HCT116 (cell line): ENCODE results near the gene WDR26. TPM values are rescaled to one million over a fixed set of nuclear protein-coding genes. Genes with fewer than 3 reads are reported as not detected.

ENCODE experiments used
- ATAC-seq: fragments of 200-7000 bp; cut with Tn5 transposase; 2 replicates; pipeline ENCODE4 v1.9.1; 2020; ENCODE audit warnings: mild to moderate bottlenecking, moderate library complexity
- BruUV-seq: library from RNA; stranded (reverse); fragments of 400-500 nt; replicated peaks from 2 replicates; lab custom pipeline; 2021; lab: Mats Ljungman, UMichigan
- CTCF ChIA-PET: fragments of 300-600 bp; sonication (Branson Sonifier 250); formaldehyde crosslinking; loops from one replicate; lab custom pipeline; 2021; ENCODE audit warnings: antibody characterized with exemption; lab: Charles Lee
- POLR2A ChIA-PET: fragments of 300-600, 350-600 bp; sonication (Branson Sonifier 250); formaldehyde crosslinking; loops from one replicate; lab custom pipeline; 2021; ENCODE audit warnings: antibody characterized with exemption; lab: Charles Lee
- RAD21 ChIA-PET, 2 experiments: fragments of 300-600 bp; sonication (Branson Sonifier 250); formaldehyde crosslinking; loops; one replicate each; lab custom pipeline; 2023; ENCODE audit warnings: low total read pairs in 2 of 2; ENCODE audit not compliant: uncharacterized antibody in 2 of 2, unreplicated experiment in 2 of 2, low non-redundant PET in 1 of 2; lab: Charles Lee
- DNase-seq: peaks from one replicate; pipeline ENCODE4 v3.0.0-alpha.2; 2010; ENCODE audit warnings: low read depth, low spot score
- H2AFZ ChIP-seq: fragments of 200-600 bp; shearing (Covaris generic), sonication (generic); 2 replicates; pipeline ENCODE4 v1.6.1; 2017; ENCODE audit warnings: low read depth, mixed run types, mixed read lengths, antibody characterized with exemption, low read length; ENCODE audit not compliant: poor library complexity, severe bottlenecking
- H3K27ac ChIP-seq: 2 replicates; pipeline ENCODE4 v1.5.1; 2012; ENCODE audit warnings: low read depth, low read length
- H3K27me3 ChIP-seq: fragments of 200-600 bp; sonication (generic); 2 replicates; pipeline ENCODE4 v1.6.1; 2016; ENCODE audit warnings: mixed run types, low read length, mixed read lengths; ENCODE audit not compliant: insufficient read depth
- H3K36me3 ChIP-seq, 2 experiments: fragments of 200-500 bp in 1 of 2; fragments of 200-600 bp in 1 of 2; sonication (Bioruptor generic) in 1 of 2; sonication (generic) in 1 of 2; 2 replicates each; pipeline versions ENCODE4 v1.5.1 to v1.6.1; 2014 to 2016; ENCODE audit warnings: low read length in 2 of 2, inconsistent platforms in 1 of 2, mixed read lengths in 1 of 2, mixed run types in 1 of 2; ENCODE audit not compliant: insufficient read depth in 2 of 2, control insufficient read depth in 1 of 2
- H3K4me1 ChIP-seq, 2 experiments: fragments of 200-600 bp in 1 of 2; sonication (generic) in 1 of 2; 2 replicates each; pipeline versions ENCODE4 v1.5.1 to v1.6.1; 2012 to 2017; ENCODE audit warnings: low read length in 2 of 2, inconsistent platforms in 1 of 2, mild to moderate bottlenecking in 1 of 2, mixed read lengths in 1 of 2, mixed run types in 1 of 2, moderate library complexity in 1 of 2; ENCODE audit not compliant: insufficient read depth in 2 of 2, control insufficient read depth in 1 of 2
- H3K4me2 ChIP-seq: fragments of 200-600 bp; sonication (generic); 2 replicates; pipeline ENCODE4 v1.6.1; 2017; ENCODE audit warnings: mixed run types, low read length, mixed read lengths
- H3K4me3 ChIP-seq, 2 experiments: fragments of 200-600 bp in 1 of 2; sonication (generic) in 1 of 2; replicated peaks in 1 of 2; 2 replicates each; pipeline ENCODE4 v1.5.1; 2011 to 2016; ENCODE audit warnings: low read length in 2 of 2, control low read depth in 1 of 2, low read depth in 1 of 2, mild to moderate bottlenecking in 1 of 2, mixed read lengths in 1 of 2, mixed run types in 1 of 2
- H3K79me2 ChIP-seq: fragments of 200-600 bp; sonication (generic); 2 replicates; pipeline ENCODE4 v1.6.1; 2017; ENCODE audit warnings: mild to moderate bottlenecking, mixed run types, low read length, moderate library complexity, mixed read lengths; ENCODE audit not compliant: insufficient read depth
- H3K9ac ChIP-seq: fragments of 200-600 bp; sonication (generic); 2 replicates; pipeline ENCODE4 v1.6.1; 2016; ENCODE audit warnings: low read length, mixed read lengths
- H3K9me2 ChIP-seq: fragments of 200-600 bp; sonication (generic), shearing (Covaris generic); 2 replicates; pipeline ENCODE4 v1.6.1; 2017; ENCODE audit warnings: mixed run types, mild to moderate bottlenecking, moderate library complexity; ENCODE audit not compliant: insufficient read depth
- H3K9me3 ChIP-seq, 2 experiments: fragments of 200-500 bp in 1 of 2; fragments of 200-600 bp in 1 of 2; sonication (Bioruptor generic) in 1 of 2; sonication (generic) in 1 of 2; 2 replicates each; pipeline ENCODE4 v1.6.1; 2014 to 2017; ENCODE audit warnings: low read length in 2 of 2, mixed read lengths in 2 of 2, inconsistent platforms in 1 of 2, low read depth in 1 of 2, mild to moderate bottlenecking in 1 of 2, mixed run types in 1 of 2, moderate library complexity in 1 of 2; ENCODE audit not compliant: control insufficient read depth in 1 of 2, insufficient read depth in 1 of 2
- H4K20me1 ChIP-seq: fragments of 200-600 bp; sonication (generic), shearing (Covaris generic); 2 replicates; pipeline ENCODE4 v1.6.1; 2017; ENCODE audit warnings: mixed run types, mild to moderate bottlenecking, moderate library complexity; ENCODE audit not compliant: insufficient read depth
- ATF3 ChIP-seq: IDR thresholded peaks from 2 replicates; pipeline ENCODE4 v1.6.1; 2012
- EZH2phosphoT487 ChIP-seq: fragments of 200-600 bp; IDR thresholded peaks from 2 replicates; pipeline ENCODE4 v1.6.1; 2018; ENCODE audit warnings: antibody characterized with exemption, borderline replicate concordance
- FOSL1 ChIP-seq: IDR thresholded peaks from 2 replicates; pipeline ENCODE4 v1.6.1; 2012; ENCODE audit warnings: low read depth
- MAX ChIP-seq: IDR thresholded peaks from 2 replicates; pipeline ENCODE4 v1.6.1; 2012
- POLR2A ChIP-seq: IDR thresholded peaks from 2 replicates; pipeline ENCODE4 v1.7.0; 2011; ENCODE audit warnings: borderline replicate concordance; ENCODE audit not compliant: insufficient read depth, insufficient read length; ENCODE audit errors: extremely low read depth
- POLR2AphosphoS5 ChIP-seq: IDR thresholded peaks from 2 replicates; pipeline ENCODE4 v1.6.1; 2011; ENCODE audit warnings: mild to moderate bottlenecking, low read depth, low read length, moderate library complexity
- RAD21 ChIP-seq: IDR thresholded peaks from 2 replicates; pipeline ENCODE4 v1.6.1; 2012; ENCODE audit warnings: low read depth, mild to moderate bottlenecking
- REST ChIP-seq: IDR thresholded peaks from 2 replicates; pipeline ENCODE4 v1.6.1; 2012; ENCODE audit warnings: low read depth
- SP1 ChIP-seq: IDR thresholded peaks from 2 replicates; pipeline ENCODE4 v1.6.1; 2012; ENCODE audit warnings: low read depth
- SRF ChIP-seq: IDR thresholded peaks from 2 replicates; pipeline ENCODE4 v1.6.1; 2012; ENCODE audit warnings: low read depth
- TCF7L2 ChIP-seq: IDR thresholded peaks from 2 replicates; pipeline ENCODE4 v1.7.0; 2011; ENCODE audit warnings: borderline replicate concordance, inconsistent platforms; ENCODE audit not compliant: insufficient read depth, insufficient read length; ENCODE audit errors: extremely low read depth
- ZBTB33 ChIP-seq: IDR thresholded peaks from 2 replicates; pipeline ENCODE4 v1.6.1; 2011; ENCODE audit warnings: mild to moderate bottlenecking, low read length, moderate library complexity; ENCODE audit not compliant: insufficient replicate concordance; ENCODE audit errors: extremely low read depth
- ZFX ChIP-seq: fragments of 450-650 bp; IDR thresholded peaks from 2 replicates; pipeline ENCODE4 v1.6.1; 2017
- ZNF274 ChIP-seq: fragments of 200-500 bp; sonication (Bioruptor generic); IDR thresholded peaks from 2 replicates; pipeline ENCODE4 v1.6.1; 2014; ENCODE audit warnings: mild to moderate bottlenecking, low read depth, low read length, inconsistent platforms
- intact Hi-C: fragments of 100-400 bp; cut with micrococcal nuclease; formaldehyde crosslinking; loops from 2 replicates; pipeline ENCODE4 v1.10.0; 2022
- total RNA-seq: library from RNA; stranded (reverse); gene quantifications from one replicate; pipeline ENCODE4 v1.2.1, GENCODE V29; 2021; ENCODE audit not compliant: unreplicated experiment

Gene WDR26
- total RNA-seq, 1 experiment from 2014 or later = 57.2 TPM

- no peaks in the 10 kb centered on the region for H3K4me1 ChIP-seq
- no peak for TF ChIP-seq POLR2A
- no peak for TF ChIP-seq REST
- TF ChIP-seq ATF3 = no peak
- no peak for TF ChIP-seq TCF7L2
- TF ChIP-seq SP1 = no peak
- TF ChIP-seq ZNF274 = no peak
- no peak for TF ChIP-seq MAX
- no peak for TF ChIP-seq POLR2AphosphoS5
- no peak for TF ChIP-seq RAD21
- no peak for TF ChIP-seq ZFX
- TF ChIP-seq EZH2phosphoT487 = no peak
- TF ChIP-seq SRF = no peak
- TF ChIP-seq FOSL1 = no peak
- TF ChIP-seq ZBTB33 = no peak
- no peak overlapping the region for H2AFZ ChIP-seq
- no peak overlapping the region for H3K4me3 ChIP-seq
- no TSS peak for BruUV-seq
- H3K27ac ChIP-seq = no peak overlapping the region
- no peak overlapping the region for H3K4me2 ChIP-seq
- RAD21 ChIA-PET = no interaction called here
- ATAC-seq = no peak
- CTCF ChIA-PET = no interaction called here
- peaks cover 74 to 78% of the 10 kb centered on the region in 2 experiments for H3K36me3 ChIP-seq
- peaks cover 27% of the 10 kb centered on the region for H3K79me2 ChIP-seq
- no peaks in the 10 kb centered on the region for H3K9me3 ChIP-seq
- H3K9ac ChIP-seq = no peak overlapping the region
- POLR2A ChIA-PET = no interaction called here
- H4K20me1 ChIP-seq = no peaks in the 10 kb centered on the region
- no peaks in the 10 kb centered on the region for H3K27me3 ChIP-seq
- DNase-seq = no peak
- H3K9me2 ChIP-seq = no peaks in the 10 kb centered on the region
- intact Hi-C loops = loop anchor here (5.0 kb wide), 1 partner anchor 33 kb away; no protein-coding TSS in a partner anchor
Observed at GRCh38 chr1:224420106-224420505, 14.5 kb downstream of the WDR26 start.
